ENCODE results near the gene TRIP4. TPM values are rescaled to one million over a fixed set of nuclear protein-coding genes. Genes with fewer than 3 reads are reported as not detected.

The TRIP4 gene
- total and polyA plus RNA-seq, 2 of the 8 experiments (the other 6 are each of a cell fraction or from before 2014, with no cell fraction given), result 6.2 to 18.9 TPM

GRCh38 chr15:64381000-64381751 is 6.5 kb upstream of the TRIP4 start, which contains the start of gene PCLAF (continued):
- TF ChIP-seq CBX8 (IDR thresholded peaks at IDR 0.05; ENCODE audit: borderline replicate concordance, low read depth, low read length) (no peak), ASH2L (IDR thresholded peaks at IDR 0.05; ENCODE audit: low read length) (peak; percentile 51), NRF1 (IDR thresholded peaks at IDR 0.05; ENCODE audit: low read depth, low read length) (no peak), E2F6 (IDR thresholded peaks at IDR 0.05) (peak; percentile 95), EP300 (IDR thresholded peaks at IDR 0.05; ENCODE audit: borderline replicate concordance in 1 of 2, low read depth in 2 of 2, low read length in 2 of 2) (no peak), POLR2A (IDR thresholded peaks at IDR 0.05; ENCODE audit: control extremely low read depth in 1 of 2, low read depth in 2 of 2, low read length in 2 of 2) (peak; percentile 85 to 97), CEBPB (IDR thresholded peaks at IDR 0.05; ENCODE audit: low read depth, low read length) (no peak), TAF1 (IDR thresholded peaks at IDR 0.05; ENCODE audit: low read depth, low read length) (peak; percentile 90), RFX5 (IDR thresholded peaks at IDR 0.05; ENCODE audit: borderline replicate concordance, low read depth, low read length) (no peak), SAP30 (IDR thresholded peaks at IDR 0.05; ENCODE audit: insufficient read depth, insufficient replicate concordance, low read length) (no peak), CHD1 (IDR thresholded peaks at IDR 0.05; ENCODE audit: low read depth, low read length) (no peak), EGR1 (IDR thresholded peaks at IDR 0.05; ENCODE audit: borderline replicate concordance, low read depth, low read length) (0 out of 2 replicates have a peak, but pooled peaks have one; percentile 22), TAF7 (optimal IDR thresholded peaks at IDR 0.05; ENCODE audit: borderline replicate concordance, low read depth, low read length) (peak; percentile 64), USF2 (IDR thresholded peaks at IDR 0.05; ENCODE audit: low read length) (no peak), ATF3 (IDR thresholded peaks at IDR 0.05; ENCODE audit: insufficient read depth, low read depth, low read length) (no peak), BCL11A (IDR thresholded peaks at IDR 0.05; ENCODE audit: low read depth in 2 of 2, low read length in 2 of 2) (no peak), TCF12 (IDR thresholded peaks at IDR 0.05; ENCODE audit: low read depth, low read length) (no peak), MAX (IDR thresholded peaks at IDR 0.05) (peak; percentile 49; the same call in 1 of the 2 replicates), RXRA (IDR thresholded peaks at IDR 0.05; ENCODE audit: insufficient read depth, low read depth, low read length) (no peak), POU5F1 (IDR thresholded peaks at IDR 0.05; ENCODE audit: low read depth, low read length) (no peak), KDM4A (IDR thresholded peaks at IDR 0.05; ENCODE audit: low read depth, low read length, severe bottlenecking) (no peak), SP2 (IDR thresholded peaks at IDR 0.05; ENCODE audit: low read length) (peak; percentile 44)
